NCI-H748 treated with DMSO at 0.1 percent for 48 hours (cell line): Measurements from ENCODE around the gene C6.
"Not testable (repeated sequence)": the region's sequence is repeated elsewhere in the genome, so short reads cannot be mapped to it uniquely, and the experiment has no call there.

ENCODE experiments used
- DNase-seq: peaks from one replicate; lab custom pipeline; 2025; lab: John Stamatoyannopoulos, UW

Gene C6

DNA sequence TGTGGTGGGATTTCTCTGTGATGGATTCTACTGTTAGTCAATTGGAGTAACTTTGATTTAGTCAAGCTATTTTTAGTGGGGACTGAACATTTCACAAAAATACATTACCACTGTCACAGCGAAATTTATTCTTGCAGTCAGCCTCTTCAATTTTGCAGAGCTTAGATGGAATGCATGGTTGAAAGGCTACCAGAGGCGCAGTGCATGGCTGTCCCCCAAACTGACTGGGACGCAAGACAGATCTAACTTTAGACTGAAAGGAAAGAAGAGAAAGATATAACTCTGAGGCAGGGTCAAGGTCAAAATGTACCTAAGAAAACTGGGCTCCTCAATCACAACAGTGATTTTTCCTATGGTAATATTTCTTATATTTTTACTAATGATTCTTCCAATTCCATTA lies 13.7 kb downstream of the C6 start:
- no peak for DNase-seq

DNA sequence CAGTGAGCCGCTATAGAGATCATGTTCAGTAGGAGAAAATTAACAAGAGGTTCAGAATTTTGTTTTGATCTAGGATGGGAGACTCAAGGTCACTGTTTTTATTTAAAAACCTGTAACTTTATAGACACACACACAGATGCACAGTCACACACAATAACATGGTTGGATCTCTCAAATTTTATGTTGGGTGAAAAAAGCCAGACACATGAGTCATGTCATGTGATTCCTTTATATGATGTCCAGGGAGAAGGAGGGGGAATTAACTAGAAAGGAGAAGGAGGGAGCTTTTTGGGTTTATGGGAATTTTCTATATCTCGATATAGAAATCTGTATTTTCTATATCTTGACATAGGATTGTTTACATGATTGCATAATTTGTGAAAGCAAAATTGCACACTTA lies 17.1 kb downstream of the C6 start:
- DNase-seq = no peak

DNA sequence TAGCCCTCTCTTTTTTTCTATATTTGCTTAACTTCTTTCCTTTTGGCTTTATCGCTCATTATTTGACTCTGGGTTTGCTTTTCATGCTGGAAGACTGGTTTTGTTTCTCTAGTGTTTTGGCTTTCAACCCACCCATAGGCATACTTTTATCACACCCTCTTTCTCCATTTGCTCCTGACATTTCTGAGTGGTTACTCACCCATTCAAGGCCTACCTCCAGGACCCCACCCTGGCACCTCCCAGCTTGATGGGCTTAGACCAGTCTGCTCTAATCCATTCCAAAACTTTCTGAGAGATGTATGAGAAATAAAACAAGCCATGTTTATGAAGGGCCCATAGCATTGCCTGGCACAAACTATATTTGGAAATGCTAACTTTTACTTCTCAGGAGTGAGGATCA lies 18.1 kb downstream of the C6 start:
- no peak for DNase-seq

DNA sequence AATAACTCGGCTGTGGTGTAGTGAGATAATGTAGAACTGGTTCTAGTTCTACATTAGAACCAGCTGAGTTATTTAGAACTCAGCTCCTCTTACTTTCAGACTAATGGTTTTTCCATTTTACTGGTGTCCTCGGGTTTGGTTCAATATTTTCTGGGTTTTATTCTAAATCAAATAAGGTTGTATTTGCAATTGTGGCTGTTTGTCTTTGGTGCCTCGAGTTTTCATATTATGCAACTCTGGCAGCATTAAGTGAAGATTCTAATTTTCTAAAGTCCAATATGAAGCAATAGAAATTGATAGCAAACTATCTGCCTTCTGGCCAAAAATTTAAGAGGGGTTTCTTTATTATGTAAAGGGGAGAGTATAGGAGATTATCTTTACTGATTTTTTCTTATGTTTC lies 19.0 kb downstream of the C6 start:
- DNase-seq = no peak

DNA sequence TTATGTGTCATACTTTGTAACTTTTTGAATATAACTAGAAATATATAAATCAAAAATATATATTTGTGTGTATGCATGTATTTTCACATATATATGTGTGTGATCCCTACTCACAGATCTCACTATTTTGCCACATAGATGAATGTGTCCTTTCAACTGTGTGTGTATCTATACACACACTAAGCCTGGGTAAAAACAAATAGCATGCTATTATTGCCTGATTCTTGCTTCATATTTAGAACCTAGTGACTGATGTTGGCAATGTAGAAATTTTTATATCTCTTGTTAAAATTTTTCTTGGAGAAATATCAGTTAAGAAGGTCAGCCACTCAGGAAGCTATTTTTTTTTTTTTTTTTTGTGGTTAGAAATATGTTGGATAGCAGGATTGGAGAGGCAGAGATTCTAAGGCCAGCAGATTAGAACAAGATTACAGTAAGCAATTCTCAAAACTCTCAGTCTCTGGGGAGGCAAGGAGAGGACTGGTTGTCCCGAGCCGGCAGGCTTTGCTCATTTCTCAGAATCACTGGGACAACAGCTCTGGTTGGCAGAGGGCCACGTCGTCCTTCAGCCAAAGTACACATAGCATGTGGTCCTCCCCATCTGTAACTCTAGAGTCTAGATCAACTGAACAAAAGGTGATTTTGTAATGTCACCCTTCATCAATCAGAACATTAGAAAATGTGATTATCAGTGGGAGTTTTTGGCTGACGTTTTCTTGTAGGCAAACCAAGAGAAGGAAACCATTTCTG lies 19.7 kb downstream of the C6 start:
- DNase-seq = no peak

DNA sequence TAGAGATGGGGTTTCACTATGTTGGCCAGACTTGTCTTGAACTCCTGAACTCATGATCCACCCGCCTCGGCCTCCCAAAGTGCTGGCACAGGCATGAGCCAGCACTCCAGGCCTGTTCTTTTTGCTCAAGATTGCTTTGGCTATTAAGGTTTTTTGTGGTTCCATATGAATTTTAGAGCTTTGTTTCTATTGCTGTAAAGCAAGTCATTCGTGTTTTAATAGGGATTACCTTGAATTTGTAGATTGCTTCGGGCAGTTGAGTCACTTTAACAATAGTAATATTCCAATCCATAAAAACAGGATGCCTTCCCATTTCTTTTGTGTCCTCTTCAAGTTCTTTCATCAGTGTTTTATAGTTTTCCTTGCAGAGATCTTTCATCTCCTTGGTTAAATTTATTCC lies 22.1 kb downstream of the C6 start:
- no peak for DNase-seq

DNA sequence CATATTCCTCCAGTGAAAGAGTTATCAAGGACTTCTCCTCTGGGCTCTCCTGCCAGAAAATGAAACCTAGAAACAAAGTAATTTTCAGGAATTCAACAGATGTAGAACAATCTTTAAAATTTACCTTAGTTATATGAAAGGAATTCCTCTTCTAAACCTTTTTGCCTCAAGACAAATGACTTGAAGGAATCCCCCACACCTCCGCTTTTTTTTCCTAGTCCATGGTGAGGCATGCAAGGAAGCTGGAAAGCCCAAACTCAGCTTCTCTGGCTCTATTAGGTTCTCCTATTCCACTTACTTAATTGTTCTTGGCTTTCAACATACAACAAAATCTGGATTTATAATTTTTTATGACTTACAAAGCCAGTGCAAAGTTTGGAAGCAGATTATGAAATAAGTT lies 27.2 kb downstream of the C6 start:
- DNase-seq = no peak

DNA sequence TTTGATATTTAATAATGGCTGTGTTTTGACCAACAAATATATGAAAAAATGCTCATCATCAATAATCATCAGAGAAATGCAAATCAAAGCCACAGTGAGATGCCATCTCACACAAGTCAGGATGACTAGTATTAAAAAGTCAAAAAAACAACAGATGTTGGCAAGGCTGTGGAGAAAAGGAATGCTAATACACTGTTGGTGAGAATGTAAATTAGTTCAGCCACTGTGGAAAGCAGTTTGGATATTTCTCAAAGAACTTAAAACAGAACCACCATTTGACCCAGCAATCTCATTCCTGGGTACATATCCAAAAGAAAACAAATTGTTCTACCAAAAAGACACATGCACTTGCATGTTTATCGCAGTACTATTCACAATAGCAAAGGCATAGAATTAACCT lies 30.0 kb downstream of the C6 start:
- not testable (repeated sequence) for DNase-seq

DNA sequence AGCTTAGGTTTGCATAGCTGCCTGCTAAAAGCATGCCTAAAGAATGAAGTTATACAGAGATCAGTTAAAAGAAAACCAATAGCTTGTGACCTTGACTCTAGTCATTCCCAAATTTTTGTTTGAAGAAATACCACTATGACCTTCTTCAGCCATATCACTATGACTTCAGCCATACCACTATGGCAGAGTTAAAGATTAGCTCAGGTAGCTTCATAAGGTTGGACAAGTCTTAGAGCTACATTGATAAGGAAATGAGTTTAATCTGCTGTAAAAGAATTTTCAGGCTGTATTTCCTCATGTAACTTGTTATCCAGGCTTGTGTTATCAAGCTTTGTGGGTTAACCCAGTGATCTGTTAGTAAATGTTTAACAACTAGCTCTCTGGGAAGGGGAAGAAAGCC lies 30.7 kb downstream of the C6 start:
- no peak for DNase-seq

DNA sequence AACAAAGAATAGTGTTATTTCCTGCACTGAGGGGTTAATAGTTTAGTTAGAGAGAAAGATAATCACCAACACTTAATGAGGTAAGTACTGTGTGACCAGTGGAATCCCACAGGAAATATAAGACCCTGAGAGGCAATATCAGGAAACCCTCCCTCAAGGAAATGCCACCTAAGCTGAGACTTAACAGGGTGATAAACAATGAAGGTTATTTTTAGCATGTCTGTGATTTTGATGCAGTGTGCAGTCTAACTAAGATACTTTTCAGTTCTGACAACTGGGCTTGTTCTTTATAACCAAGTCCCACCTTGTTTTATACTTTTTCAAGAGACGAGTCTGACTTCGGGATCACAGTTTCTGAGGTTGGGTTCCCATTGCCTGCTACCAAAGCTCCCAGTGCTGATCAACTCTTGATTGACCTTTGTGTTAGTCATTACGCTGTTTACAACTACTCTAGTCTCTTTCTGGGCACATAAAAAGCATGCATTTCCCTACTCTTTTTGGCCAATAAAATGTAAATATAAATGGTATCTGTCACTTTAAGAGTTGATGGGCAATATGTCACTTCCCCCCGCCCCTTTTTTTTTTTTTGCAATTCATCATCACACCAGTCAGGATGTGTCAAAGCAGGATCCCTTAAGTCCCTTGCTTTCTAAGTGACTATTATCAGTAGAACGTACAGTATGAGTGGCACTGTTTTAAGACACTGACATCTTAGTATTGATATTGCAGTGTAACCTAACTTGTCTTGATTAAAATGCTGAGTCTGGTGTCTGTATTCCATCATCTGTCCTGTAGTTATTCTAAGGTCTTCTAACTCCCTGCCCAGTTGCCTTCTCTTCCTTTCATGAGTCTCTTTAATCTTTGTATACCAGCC lies 31.4 kb downstream of the C6 start:
- DNase-seq = no peak

DNA sequence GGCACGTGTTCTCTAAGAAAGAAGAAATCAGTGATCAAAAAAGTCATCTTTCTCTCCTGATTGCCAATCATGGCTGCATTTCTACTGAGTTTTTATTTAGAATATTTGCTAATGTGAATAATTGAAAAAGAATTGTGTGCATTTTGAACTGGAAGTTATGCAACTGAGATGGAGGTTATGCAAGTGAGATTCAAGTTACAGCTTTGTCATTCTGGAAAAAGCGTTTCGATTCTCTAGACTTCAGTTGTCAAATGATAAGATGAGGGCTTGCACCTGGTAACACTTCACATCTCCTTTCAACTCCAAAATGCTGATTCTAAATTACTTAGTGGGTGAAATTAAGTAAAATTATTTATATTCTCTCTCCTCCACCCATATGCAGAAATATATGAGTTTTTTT lies 36.4 kb downstream of the C6 start:
- no peak for DNase-seq

DNA sequence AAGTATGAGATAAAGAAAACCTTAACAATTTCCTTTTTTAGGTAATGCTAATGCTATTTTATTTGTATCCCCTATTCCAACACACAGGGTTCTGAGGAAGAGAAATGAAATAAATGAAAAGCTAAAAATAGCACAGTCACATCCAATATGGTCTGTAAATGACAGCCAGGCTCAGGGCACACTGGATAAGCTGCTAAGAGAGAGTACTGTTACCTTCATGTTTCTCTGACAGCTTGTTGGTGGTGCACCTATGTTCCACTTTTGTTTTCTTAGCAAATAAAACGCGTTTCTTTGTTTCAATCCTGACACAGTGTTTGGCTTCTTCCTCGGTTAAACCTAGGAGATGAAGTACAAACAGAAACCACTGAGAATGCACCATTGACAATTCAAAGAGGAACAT lies 41.3 kb downstream of the C6 start:
- no peak for DNase-seq

DNA sequence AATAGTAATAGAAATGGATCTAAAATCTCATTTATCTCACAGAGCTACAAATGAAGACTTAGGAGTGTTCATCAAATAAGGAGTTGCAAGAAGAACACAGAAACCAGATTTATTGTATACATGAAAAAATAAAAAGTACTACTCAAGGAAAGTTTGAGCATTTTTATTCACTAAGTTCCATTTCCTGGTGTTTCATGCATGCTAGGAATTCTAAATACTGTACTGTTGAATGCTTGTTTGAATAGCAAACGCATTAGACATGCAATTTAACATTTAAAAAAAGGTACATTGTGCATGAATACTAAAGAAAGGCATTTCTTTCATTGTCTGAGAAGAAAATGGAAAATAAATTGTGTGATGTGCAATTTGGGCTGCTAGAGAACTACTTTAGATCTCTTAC lies 52.1 kb downstream of the C6 start:
- DNase-seq = no peak

DNA sequence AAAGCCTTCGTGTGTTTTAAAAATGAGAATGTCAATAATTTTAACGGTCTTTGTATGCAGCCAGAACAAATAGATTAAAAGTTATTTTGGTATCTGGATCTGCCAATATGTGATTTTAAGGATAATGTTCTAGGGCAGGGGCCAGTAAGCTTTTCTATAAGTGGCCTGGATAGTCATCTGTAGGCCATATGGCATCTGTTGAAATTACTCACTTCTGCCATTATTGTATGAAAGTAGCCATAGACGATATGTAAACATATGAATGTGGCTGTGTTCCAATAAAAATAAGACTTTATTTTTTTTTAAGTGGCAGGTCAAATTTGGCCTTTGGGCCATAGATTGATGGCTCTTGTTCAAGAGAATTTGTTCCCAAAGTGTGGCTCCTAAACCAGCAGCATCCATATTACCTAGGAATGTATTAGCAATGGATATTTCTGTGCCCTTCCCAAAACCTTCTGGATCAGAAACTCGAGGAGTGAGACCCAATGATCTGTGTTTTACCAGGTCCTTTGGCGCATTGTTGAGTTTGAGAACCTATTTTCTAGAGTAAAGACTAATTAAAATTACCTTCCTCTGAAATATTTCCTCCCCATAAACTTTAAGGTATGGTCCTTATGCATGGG lies 55.9 kb downstream of the C6 start:
- DNase-seq = no peak

DNA sequence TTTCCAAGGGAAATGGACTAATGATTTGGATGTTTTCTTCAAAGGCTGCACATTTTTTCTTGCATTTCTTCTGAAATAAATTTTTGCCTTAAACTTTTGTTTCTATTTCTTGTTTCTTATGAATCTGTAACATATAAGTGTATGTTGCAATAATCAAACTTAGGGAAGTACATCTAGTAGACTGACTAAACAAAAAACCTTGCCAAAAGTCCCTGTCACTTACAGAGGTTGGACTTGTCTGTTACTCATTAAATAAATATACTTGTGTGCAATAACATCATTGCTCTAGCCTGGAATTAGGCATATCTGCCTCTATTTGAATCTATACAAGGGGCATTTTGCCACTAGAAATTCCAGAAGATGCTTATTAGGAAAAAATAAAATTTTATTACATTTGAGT lies 56.6 kb downstream of the C6 start:
- no peak for DNase-seq

DNA sequence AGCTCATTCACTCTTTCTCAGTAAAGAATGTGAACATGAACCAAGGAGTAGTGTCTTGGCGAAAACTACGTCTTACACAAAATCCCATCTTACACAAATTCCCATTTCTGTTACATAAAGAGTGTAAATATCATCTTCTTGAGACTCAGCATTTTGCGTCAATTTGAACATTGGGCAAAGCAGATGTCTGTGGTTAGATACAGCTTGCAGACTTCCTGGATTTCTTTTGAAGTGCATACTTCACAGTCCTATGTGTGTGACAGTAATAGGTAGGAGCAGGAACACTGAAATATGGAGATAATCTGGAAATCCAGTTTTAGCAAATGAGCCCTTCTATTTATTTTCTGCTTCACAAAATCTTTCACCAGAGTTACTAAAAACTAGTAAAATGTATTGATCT lies 58.8 kb downstream of the C6 start:
- DNase-seq = no peak

DNA sequence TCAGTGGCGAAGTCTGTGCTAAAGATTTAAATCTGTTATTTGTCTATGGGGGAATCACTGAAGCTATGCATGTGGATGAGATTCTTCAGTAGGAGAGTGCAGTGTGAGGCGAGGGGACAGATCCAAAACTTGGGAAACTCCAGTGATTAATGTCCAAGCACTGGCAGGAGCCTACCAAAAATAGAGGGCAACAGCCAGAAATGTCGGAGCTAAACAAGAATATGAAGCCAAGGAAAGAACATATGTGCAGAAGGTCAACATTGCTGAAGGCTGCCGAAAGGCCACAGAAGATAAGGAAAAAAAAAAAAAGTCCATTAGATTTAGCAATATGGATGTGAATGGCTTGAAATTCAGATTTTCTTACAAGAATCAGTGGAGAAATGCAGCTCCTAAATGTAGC lies 61.8 kb downstream of the C6 start:
- DNase-seq = no peak

DNA sequence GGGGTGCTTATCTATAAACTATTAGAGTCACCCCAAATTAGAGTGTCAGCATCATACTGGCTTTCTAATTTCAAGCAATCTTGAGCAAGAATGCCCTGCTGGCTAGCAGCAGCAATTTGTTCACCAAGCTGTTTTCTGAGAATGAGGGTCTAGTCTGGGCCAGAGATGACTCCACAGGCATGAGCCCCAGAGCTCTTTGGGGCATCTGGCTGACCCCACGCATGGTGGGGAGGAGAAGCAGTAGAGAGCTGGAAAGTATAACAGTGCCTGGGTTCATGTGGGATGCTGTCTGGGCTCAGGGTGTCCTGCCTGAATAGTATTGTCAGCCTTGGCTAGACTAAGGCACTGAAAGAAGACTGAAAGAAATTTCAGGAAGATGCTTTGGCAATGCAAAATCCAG lies 64.9 kb downstream of the C6 start:
- no peak for DNase-seq

DNA sequence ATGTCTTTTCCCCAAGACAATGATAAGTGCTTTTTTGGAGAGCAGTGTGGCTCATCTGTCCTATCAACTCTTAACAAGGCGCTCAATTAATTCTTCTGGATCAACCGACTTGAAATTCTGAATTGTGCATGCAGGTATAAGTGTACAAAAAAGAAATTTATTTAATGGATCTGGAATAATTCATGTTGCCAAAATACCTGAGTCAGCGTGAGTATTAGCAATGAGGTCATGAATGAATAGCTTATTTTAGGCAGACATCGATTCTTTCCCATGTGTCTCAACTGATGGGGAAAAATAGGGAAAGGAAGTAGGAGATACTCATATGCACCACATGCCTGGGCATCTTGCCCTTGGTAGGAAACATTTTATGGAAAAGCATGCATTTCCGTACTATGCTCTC lies 68.0 kb downstream of the C6 start:
- no peak for DNase-seq

DNA sequence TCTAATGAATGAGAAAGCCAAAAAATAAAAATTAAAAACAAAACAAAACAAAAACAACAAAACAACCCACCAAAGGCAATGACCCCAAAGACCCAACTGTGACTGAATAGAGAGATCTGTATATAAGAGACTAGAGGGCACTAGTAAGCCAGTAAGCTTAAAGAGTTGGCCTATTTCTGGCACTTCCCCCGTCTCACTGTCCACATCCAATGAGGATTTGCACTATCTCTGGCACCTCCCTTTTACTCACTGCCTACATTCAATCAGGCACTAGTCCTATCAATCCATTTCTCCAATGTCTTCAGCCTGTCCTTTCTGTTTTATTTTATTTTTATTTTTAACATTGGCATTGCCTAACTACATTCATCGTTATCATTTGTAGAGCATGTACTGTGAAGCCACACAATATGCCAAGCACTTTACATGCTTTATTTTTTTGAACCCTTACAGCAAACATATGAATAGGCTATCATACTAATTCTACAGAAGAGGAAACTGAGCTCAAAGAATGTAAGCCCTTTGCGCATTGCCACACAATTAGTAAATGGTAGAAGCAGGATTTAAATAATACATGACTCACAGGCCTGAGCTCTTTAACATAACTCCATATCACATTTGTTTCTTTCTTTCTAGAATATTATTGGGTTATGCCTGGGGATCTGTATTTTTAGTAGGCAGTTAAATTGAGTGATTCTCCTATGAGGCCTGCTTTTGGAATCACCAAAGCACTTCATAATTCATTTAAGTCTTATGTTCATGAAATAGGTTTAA lies 70.0 kb downstream of the C6 start:
- no peak for DNase-seq

DNA sequence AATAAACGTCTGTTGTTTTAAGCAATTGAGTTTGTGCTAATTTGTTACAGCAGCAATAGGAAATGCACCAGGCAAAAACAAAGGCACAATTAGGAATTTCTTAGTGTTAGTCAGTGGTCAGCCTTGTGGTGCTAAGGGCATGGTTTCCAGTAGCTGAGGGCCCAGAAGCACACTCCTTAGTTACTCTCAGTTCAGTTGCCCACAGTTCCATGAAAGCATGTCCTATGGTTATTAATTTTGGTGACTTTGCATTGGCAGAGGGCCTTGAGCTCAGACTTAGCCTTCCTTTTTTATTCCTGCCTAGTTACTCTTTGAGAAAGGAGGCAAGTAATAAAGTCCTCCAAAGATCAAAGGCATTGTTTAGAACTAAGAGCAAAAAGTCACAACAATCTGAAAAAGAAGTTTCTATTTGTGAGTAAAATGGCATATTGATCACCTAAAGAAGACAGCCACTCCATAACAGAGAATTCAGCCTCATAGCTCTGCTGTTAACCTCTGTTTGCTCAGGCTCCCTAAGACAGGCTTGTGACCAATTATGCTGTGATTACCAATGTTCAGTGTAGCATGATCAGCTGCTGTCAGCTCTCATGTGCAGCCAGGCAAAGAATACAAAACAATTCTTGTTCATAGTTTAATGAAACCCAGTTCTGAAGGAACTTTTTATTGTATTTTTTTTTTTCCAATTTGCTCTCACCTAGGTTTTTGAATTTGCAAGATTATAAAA lies 85.2 kb downstream of the C6 start:
- no peak for DNase-seq

DNA sequence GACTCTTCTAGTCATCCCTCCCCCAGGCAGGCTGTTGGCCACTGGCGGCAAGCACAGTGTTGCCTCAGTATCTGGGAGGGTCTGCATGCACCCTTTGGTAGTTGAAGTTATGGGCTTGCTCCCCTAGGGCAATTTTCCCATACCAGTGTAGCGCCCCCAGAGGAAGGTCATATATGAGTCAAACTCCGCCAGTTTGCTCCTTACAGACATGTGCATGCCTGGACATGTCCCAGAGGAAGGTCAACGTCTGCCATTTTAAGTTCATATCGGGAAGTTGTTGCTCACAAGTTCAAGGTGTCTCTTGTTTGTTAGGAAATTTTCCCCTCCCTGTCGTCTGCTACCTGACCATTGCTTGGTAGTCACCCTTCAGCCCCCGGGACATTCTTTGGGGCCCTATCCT lies 90.9 kb downstream of the C6 start:
- no peak for DNase-seq
